ENCODE results near the gene GXYLT2. TPM values are rescaled to one million over a fixed set of nuclear protein-coding genes. Genes with fewer than 3 reads are reported as not detected.

Gene GXYLT2
- total and polyA plus RNA-seq, 7 donors = 1.4 to 17.4 (median 6.8) TPM

- DNase-seq = peak; percentile 80
- WGBS, 2 donors = 29 to 45% methylated on average over 4 of the region's 4 CpGs
- intact Hi-C loops (cut with DNase I) = loop anchor here (5.0 kb wide), 1 partner anchor 45 kb away; the partner anchor contains the start of gene SHQ1
- Histone ChIP-seq H3K27ac (peak overlapping the region; percentile 29 to 69 (median 55)), H3K27me3 (no peaks in the 10 kb centered on the region), H3K4me1 (peaks cover 0 to 17% (median 16%) of the 10 kb centered on the region in 4 donors), H3K9me3 (no peaks in the 10 kb centered on the region), H3K4me3 (no peak overlapping the region), H3K36me3 (no peaks in the 10 kb centered on the region)
- no peak for TF ChIP-seq EP300 (IDR thresholded peaks at IDR 0.05)
- TF ChIP-seq POLR2AphosphoS5 (IDR thresholded peaks at IDR 0.05) = peak; percentile 33 to 69 (median 52)
Measured at GRCh38 chr3:72892081-72892775, 4.4 kb downstream of the GXYLT2 start.

- H3K27me3 ChIP-seq = no peaks in the 10 kb centered on the region
- H3K4me3 ChIP-seq = no peak overlapping the region
- no peak for DNase-seq
- no peaks in the 10 kb centered on the region for H3K9me3 ChIP-seq
- TF ChIP-seq CTCF (IDR thresholded peaks at IDR 0.05) (no peak), POLR2A (IDR thresholded peaks at IDR 0.05) (no peak), EP300 (IDR thresholded peaks at IDR 0.05) (no peak), POLR2AphosphoS5 (IDR thresholded peaks at IDR 0.05) (no peak)
- intact Hi-C loops (cut with DNase I) = loop anchor here (5.0 kb wide), 1 partner anchor 46 kb away; the partner anchor contains the start of gene SHQ1
- H3K27ac ChIP-seq = peak overlapping the region in 3 of 4 donors; percentile 36 to 59 (median 38)
- no peaks in the 10 kb centered on the region for H3K36me3 ChIP-seq
- WGBS, 2 donors = 81 to 86% methylated on average over 4 of the region's 4 CpGs
- H3K4me1 ChIP-seq = peaks cover 0 to 14% (median 12%) of the 10 kb centered on the region in 4 donors
Measured at GRCh38 chr3:72892870-72893269, 5.0 kb downstream of the GXYLT2 start.

- Histone ChIP-seq H3K4me3 (no peak overlapping the region), H3K27ac (no peak overlapping the region), H3K27me3 (no peaks in the 10 kb centered on the region), H3K4me1 (peaks cover 0 to 14% (median 12%) of the 10 kb centered on the region in 4 donors), H3K36me3 (no peaks in the 10 kb centered on the region), H3K9me3 (no peaks in the 10 kb centered on the region)
- intact Hi-C loops (cut with DNase I) = loop anchor here (5.0 kb wide), 1 partner anchor 48 kb away; the partner anchor contains the start of gene SHQ1
- no peak for DNase-seq
- TF ChIP-seq EP300 (IDR thresholded peaks at IDR 0.05) (no peak), POLR2A (IDR thresholded peaks at IDR 0.05) (no peak), CTCF (IDR thresholded peaks at IDR 0.05) (no peak)
- 93% methylated on average over 5 of the region's 5 CpGs for WGBS, 2 donors
Measured at GRCh38 chr3:72894976-72895552, 7.2 kb downstream of the GXYLT2 start.

GRCh38 chr3:72896996-72897757 is 9.3 kb downstream of the GXYLT2 start:
- no peaks in the 10 kb centered on the region for H3K9me3 ChIP-seq
- TF ChIP-seq POLR2A (IDR thresholded peaks at IDR 0.05) = no peak
- no peak for TF ChIP-seq CTCF (IDR thresholded peaks at IDR 0.05)
- no peak for TF ChIP-seq POLR2AphosphoS5 (IDR thresholded peaks at IDR 0.05)
- TF ChIP-seq EP300 (IDR thresholded peaks at IDR 0.05) = no peak
- no peaks in the 10 kb centered on the region for H3K27me3 ChIP-seq
- WGBS, 2 donors = 15 to 58% methylated on average over 4 of the region's 4 CpGs
- no peak overlapping the region for H3K4me3 ChIP-seq
- no peak for DNase-seq
- intact Hi-C loops (cut with DNase I) = no loop called here
- peaks cover 0 to 9% (median 5%) of the 10 kb centered on the region in 4 donors for H3K4me1 ChIP-seq
- no peaks in the 10 kb centered on the region for H3K36me3 ChIP-seq
- no peak overlapping the region for H3K27ac ChIP-seq

- no peak for TF ChIP-seq POLR2AphosphoS5 (IDR thresholded peaks at IDR 0.05)
- no peak for TF ChIP-seq POLR2A (IDR thresholded peaks at IDR 0.05)
- no peak for TF ChIP-seq CTCF (IDR thresholded peaks at IDR 0.05)
- TF ChIP-seq EP300 (IDR thresholded peaks at IDR 0.05) = no peak
- intact Hi-C loops (cut with DNase I) = no loop called here
- peaks cover 0 to 9% (median 5%) of the 10 kb centered on the region in 4 donors for H3K4me1 ChIP-seq
- H3K36me3 ChIP-seq = no peaks in the 10 kb centered on the region
- no peaks in the 10 kb centered on the region for H3K27me3 ChIP-seq
- H3K9me3 ChIP-seq = no peaks in the 10 kb centered on the region
- no peak for DNase-seq
- H3K4me3 ChIP-seq = no peak overlapping the region
- H3K27ac ChIP-seq = no peak overlapping the region
Measured at GRCh38 chr3:72897758-72898007, 9.8 kb downstream of the GXYLT2 start.

Measured in sigmoid colon (tissue), 7 donors.